Gastrocnemius medialis (tissue), 4 donors: ENCODE results near the gene FGF2. TPM values are rescaled to one million over a fixed set of nuclear protein-coding genes. Genes with fewer than 3 reads are reported as not detected.
"Not testable (repeated sequence)": the region's sequence is repeated elsewhere in the genome, so short reads cannot be mapped to it uniquely, and the experiment has no call there.

Experiments used
- ATAC-seq, 2 donors: fragments of 150-250 bp; one replicate each; pipeline ENCODE4 v1.9.1; 2016
- DNase-seq, 2 donors: peaks; one replicate each; pipeline ENCODE4 v3.0.0-alpha.2; 2019
- H3K27ac ChIP-seq, 4 donors: fragments of 200-600 bp; sonication (generic); 1 replicate in 1 of 4; 2 replicates in 3 of 4; pipeline ENCODE4 v1.5.1; 2016 to 2018; ENCODE audit warnings: mild to moderate bottlenecking in 2 of 4, moderate library complexity in 1 of 4
- H3K27me3 ChIP-seq, 3 donors: fragments of 200-600 bp; sonication (generic) in 2 of 3; 1 replicate in 1 of 3; 2 replicates in 2 of 3; pipeline versions ENCODE4 v1.5.1 to v1.6.0; 2016 to 2019; ENCODE audit warnings: mild to moderate bottlenecking in 1 of 3, moderate library complexity in 1 of 3
- H3K36me3 ChIP-seq, 2 donors: fragments of 200-600 bp; sonication (generic) in 1 of 2; one replicate each; pipeline ENCODE4 v1.5.1; 2017 to 2018
- H3K4me1 ChIP-seq, 2 donors: fragments of 200-600 bp; sonication (generic) in 1 of 2; one replicate each; pipeline ENCODE4 v1.5.1; 2016 to 2017; ENCODE audit warnings: mild to moderate bottlenecking in 2 of 2
- H3K4me3 ChIP-seq, 4 donors: fragments of 200-600 bp; sonication (generic) in 3 of 4; 1 replicate in 1 of 4; 2 replicates in 3 of 4; pipeline ENCODE4 v1.5.1; 2016 to 2019; ENCODE audit warnings: mild to moderate bottlenecking in 2 of 4
- H3K9me3 ChIP-seq, 3 donors: fragments of 200-600 bp; sonication (generic) in 2 of 3; 1 replicate in 1 of 3; 2 replicates in 2 of 3; pipeline ENCODE4 v1.5.1; 2016 to 2019
- POLR2A ChIP-seq, 2 donors: fragments of 450-650 bp; IDR thresholded peaks; one replicate each; pipeline ENCODE4 v1.6.1; 2017; ENCODE audit warnings: antibody characterized with exemption in 2 of 2, mild to moderate bottlenecking in 2 of 2, moderate library complexity in 2 of 2
- in situ Hi-C, 4 donors: fragments of 200-750 bp; cut with MboI; loops; one replicate each; pipeline versions ENCODE4 v1.15.0 to v1.8.0; 2017; ENCODE audit warnings: low sequenced_read_pairs in 4 of 4
- intact Hi-C: fragments of 100-400 bp; cut with DNase I; formaldehyde crosslinking; loops from one replicate; pipeline ENCODE4 v1.15.1; 2023; ENCODE audit warnings: low total_unique reads
- total RNA-seq, 4 donors: library from RNA; depleted of rRNA; stranded (reverse); fragments of >200 nt; gene quantifications; one replicate each; pipeline versions ENCODE4 v1.1.0 to v1.2.3, GENCODE V29; 2016
- TF ChIP-seq, protein P1 (sequence below), 5 experiments: fragments of 450-650 bp in 3 of 5; fragments of 200-600 bp in 2 of 5; sonication (generic) in 2 of 5; IDR thresholded peaks in 4 of 5; conservative IDR thresholded peaks in 1 of 5; 1 replicate in 4 of 5; 2 replicates in 1 of 5; pipeline ENCODE4 v1.5.1; 2016 to 2019; ENCODE audit warnings: antibody characterized with exemption in 5 of 5, mild to moderate bottlenecking in 3 of 5, moderate library complexity in 3 of 5

Gene FGF2
- total RNA-seq, 4 donors from 2014 or later = 1.5 to 3.5 (median 1.9) TPM

DNA sequence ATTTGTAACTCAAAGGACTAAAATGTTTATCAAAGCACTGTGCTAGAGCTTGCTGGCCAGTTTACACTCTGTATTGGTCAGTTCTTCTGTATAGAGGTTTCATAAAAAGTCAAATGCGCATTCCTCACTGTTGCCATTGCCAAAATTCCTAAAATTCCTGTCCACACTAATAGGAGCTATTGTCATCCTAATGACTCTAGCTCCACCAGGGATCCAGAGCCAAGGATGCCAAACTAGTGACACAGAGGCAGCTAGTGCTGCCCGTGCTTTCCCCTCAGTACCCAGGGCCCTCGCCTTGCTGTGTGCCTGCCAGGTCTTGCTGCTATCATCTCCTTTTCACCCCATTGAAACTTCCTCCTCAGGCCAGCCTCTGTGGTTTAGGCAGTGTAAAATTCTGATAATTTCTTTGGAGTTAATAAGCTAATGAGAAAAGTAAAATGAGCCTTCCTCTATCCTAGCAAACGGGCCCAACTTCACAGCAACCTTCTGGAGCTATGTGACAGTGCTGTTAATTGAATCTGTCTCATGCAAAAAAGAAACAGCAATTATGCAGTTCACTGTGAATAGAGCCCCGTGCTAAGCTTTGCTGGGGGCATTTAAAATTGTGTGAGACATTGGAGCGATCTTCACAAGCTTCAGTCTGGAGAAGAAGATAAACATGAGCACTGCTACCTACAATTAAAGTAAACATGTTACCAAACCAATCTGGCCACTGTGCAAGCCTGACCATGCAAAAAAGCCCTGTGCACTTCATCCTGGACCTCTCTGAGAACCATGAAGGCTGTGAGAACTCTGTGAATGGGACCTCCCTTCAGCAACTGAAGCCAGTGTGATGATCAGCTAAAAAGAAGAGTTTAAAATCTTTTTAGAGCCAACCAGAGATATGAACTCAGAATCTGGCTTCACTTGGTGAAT, 43.1 kb upstream of the FGF2 start:
- ATAC-seq (peak; percentile 47 to 68), DNase-seq (peak in 1 of 2 donors; percentile 23)
- no peaks in the 10 kb centered on the region for H3K4me1 ChIP-seq
- in situ Hi-C loops (no loop called here), intact Hi-C loops (no loop called here)
- TF ChIP-seq, protein P1, sequence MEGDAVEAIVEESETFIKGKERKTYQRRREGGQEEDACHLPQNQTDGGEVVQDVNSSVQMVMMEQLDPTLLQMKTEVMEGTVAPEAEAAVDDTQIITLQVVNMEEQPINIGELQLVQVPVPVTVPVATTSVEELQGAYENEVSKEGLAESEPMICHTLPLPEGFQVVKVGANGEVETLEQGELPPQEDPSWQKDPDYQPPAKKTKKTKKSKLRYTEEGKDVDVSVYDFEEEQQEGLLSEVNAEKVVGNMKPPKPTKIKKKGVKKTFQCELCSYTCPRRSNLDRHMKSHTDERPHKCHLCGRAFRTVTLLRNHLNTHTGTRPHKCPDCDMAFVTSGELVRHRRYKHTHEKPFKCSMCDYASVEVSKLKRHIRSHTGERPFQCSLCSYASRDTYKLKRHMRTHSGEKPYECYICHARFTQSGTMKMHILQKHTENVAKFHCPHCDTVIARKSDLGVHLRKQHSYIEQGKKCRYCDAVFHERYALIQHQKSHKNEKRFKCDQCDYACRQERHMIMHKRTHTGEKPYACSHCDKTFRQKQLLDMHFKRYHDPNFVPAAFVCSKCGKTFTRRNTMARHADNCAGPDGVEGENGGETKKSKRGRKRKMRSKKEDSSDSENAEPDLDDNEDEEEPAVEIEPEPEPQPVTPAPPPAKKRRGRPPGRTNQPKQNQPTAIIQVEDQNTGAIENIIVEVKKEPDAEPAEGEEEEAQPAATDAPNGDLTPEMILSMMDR (IDR thresholded peaks at IDR 0.05 in 4 of 5, conservative IDR thresholded peaks at IDR 0.05 in 1 of 5) = no peak
- TF ChIP-seq POLR2A (IDR thresholded peaks at IDR 0.05) = no peak
- H3K9me3 ChIP-seq = no peaks in the 10 kb centered on the region
- peak overlapping the region in 1 of 4 donors; percentile 7 for H3K27ac ChIP-seq
- H3K36me3 ChIP-seq = no peaks in the 10 kb centered on the region
- no peaks in the 10 kb centered on the region for H3K27me3 ChIP-seq
- H3K4me3 ChIP-seq = no peak overlapping the region

- TF ChIP-seq, protein P1 (IDR thresholded peaks at IDR 0.05 in 4 of 5, conservative IDR thresholded peaks at IDR 0.05 in 1 of 5) = no peak
- no peak for TF ChIP-seq POLR2A (IDR thresholded peaks at IDR 0.05)
- in situ Hi-C loops (no loop called here), intact Hi-C loops (no loop called here)
- Histone ChIP-seq H3K27ac (no peak overlapping the region), H3K4me1 (no peaks in the 10 kb centered on the region), H3K9me3 (no peaks in the 10 kb centered on the region), H3K27me3 (no peaks in the 10 kb centered on the region), H3K36me3 (no peaks in the 10 kb centered on the region), H3K4me3 (no peak overlapping the region)
- no peak for DNase-seq
- no peak for ATAC-seq
Observed at GRCh38 chr4:122784261-122784660, 42.4 kb upstream of the FGF2 start.

DNA sequence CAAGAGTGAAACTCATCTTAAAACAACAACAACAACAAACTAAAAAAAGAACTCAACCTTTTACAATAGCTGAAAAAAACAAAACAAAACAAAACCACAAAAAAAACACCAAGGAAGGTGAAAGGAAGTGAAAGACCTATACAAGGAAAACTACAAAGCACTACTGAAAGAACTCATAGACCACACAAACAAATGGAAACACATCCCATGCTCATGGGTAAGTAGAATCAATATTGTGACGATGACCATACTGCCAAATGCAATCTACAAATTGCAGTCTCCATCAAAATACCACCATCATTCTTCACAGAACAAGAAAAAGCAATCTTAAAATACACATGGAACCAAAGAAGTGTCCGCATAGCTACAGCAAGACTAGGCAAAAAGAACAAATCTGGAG, 41.5 kb upstream of the FGF2 start:
- Histone ChIP-seq H3K27me3 (no peaks in the 10 kb centered on the region), H3K36me3 (no peaks in the 10 kb centered on the region), H3K4me3 (no peak overlapping the region), H3K27ac (no peak overlapping the region), H3K4me1 (no peaks in the 10 kb centered on the region), H3K9me3 (no peaks in the 10 kb centered on the region)
- no peak for TF ChIP-seq POLR2A (IDR thresholded peaks at IDR 0.05)
- TF ChIP-seq, protein P1 (IDR thresholded peaks at IDR 0.05 in 4 of 5, conservative IDR thresholded peaks at IDR 0.05 in 1 of 5) = no peak
- in situ Hi-C loops = no loop called here
- no peak for ATAC-seq
- intact Hi-C loops = no loop called here
- DNase-seq = no peak

DNA sequence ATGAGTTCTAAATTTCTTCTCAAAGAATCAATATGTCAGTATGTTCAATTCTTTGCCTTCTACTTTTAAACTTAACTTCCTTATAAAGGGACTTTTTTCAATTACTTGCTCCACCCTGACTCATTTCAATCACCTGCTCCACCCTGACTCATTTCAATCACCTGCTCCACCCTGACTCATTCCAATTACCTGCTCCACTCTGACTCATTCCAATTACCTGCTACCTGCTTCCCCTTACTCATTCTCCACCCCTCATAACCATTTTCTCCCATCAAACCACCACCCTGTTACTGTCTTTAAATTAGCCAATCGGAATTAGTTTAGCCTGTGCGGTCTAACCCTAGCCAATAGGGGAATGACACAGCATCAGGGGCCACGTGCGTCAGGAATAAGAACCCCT, 40.3 kb upstream of the FGF2 start:
- intact Hi-C loops, H3K4me1 ChIP-seq, H3K27ac ChIP-seq, H3K27me3 ChIP-seq, H3K4me3 ChIP-seq, DNase-seq, H3K36me3 ChIP-seq, ATAC-seq, in situ Hi-C loops, H3K9me3 ChIP-seq: not testable (repeated sequence)

DNA sequence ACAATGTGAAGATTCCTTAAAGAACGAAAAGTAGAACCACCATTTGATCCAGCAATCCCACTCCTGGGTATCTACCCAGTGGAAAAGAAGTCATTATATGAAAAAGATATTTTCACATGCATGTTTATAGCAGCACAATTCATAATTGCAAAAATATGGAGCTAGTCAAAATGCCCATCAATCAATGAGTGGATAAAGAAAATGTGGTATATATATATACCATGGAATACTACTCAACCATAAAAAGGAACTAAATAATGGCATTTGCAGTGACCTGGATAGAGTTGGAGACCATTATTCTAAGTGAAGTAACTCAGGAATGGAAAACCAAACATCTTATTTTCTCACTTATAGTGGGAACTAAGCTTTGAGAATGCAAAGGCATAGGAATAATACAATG, 39.7 kb upstream of the FGF2 start:
- in situ Hi-C loops, H3K4me3 ChIP-seq, H3K9me3 ChIP-seq, H3K4me1 ChIP-seq, DNase-seq, H3K27me3 ChIP-seq, ATAC-seq, intact Hi-C loops, H3K36me3 ChIP-seq, H3K27ac ChIP-seq: not testable (repeated sequence)
